Skeletal muscle cell (primary cell): ENCODE measurements around the gene SLC25A24.

Source experiments
- DNase-seq: peaks from one replicate; pipeline ENCODE4 v3.0.0-alpha.2; 2010; ENCODE audit warnings: low read depth
- H3K4me3 ChIP-seq: 2 replicates; pipeline ENCODE4 v1.5.1; 2011; ENCODE audit warnings: low read depth, mild to moderate bottlenecking, control low read depth, low read length, moderate library complexity

Gene SLC25A24

GRCh38 chr1:108114033-108114599 is 86.0 kb downstream of the SLC25A24 start:
- no peak overlapping the region for H3K4me3 ChIP-seq
- DNase-seq = no peak

- DNase-seq = no peak
- no peak overlapping the region for H3K4me3 ChIP-seq
Measured at GRCh38 chr1:108113496-108113895, 86.6 kb downstream of the SLC25A24 start.

GRCh38 chr1:108109295-108109973 is 90.7 kb downstream of the SLC25A24 start:
- no peak overlapping the region for H3K4me3 ChIP-seq
- DNase-seq = no peak

GRCh38 chr1:108108119-108108518 is 92.0 kb downstream of the SLC25A24 start:
- no peak overlapping the region for H3K4me3 ChIP-seq
- no peak for DNase-seq

- peak; percentile 23 for DNase-seq
- no peak overlapping the region for H3K4me3 ChIP-seq
Measured at GRCh38 chr1:108107658-108108057, 92.5 kb downstream of the SLC25A24 start.

GRCh38 chr1:108106775-108107174 is 93.4 kb downstream of the SLC25A24 start:
- no peak for DNase-seq
- H3K4me3 ChIP-seq = no peak overlapping the region

- no peak overlapping the region for H3K4me3 ChIP-seq
- no peak for DNase-seq
Measured at GRCh38 chr1:108100148-108100547, 100.0 kb downstream of the SLC25A24 start.

GRCh38 chr1:108097018-108097417 is 103.1 kb downstream of the SLC25A24 start:
- DNase-seq = no peak
- H3K4me3 ChIP-seq = no peak overlapping the region

GRCh38 chr1:108096089-108096488 is 104.1 kb downstream of the SLC25A24 start:
- DNase-seq = no peak

GRCh38 chr1:108089477-108089876 is 110.7 kb downstream of the SLC25A24 start:
- H3K4me3 ChIP-seq = no peak overlapping the region
- peak; percentile 18 for DNase-seq

More at GRCh38 chr1:108096089-108096488, 104.1 kb downstream of the SLC25A24 start:
- no peak overlapping the region for H3K4me3 ChIP-seq

GRCh38 chr1:108085628-108086027 is 114.5 kb downstream of the SLC25A24 start:
- no peak for DNase-seq
- no peak overlapping the region for H3K4me3 ChIP-seq

GRCh38 chr1:108084866-108085477 is 115.2 kb downstream of the SLC25A24 start:
- DNase-seq = no peak
- no peak overlapping the region for H3K4me3 ChIP-seq
